HepG2 (cell line): ENCODE results near the gene VPS18. TPM values are rescaled to one million over a fixed set of nuclear protein-coding genes. Genes with fewer than 3 reads are reported as not detected.
A peak's percentile ranks its signal among the peaks of the same experiment; 100 is the strongest.

ENCODE experiments used
- ATM ChIP-seq: fragments of 450-650 bp; IDR thresholded peaks from 2 replicates; pipeline ENCODE4 v1.7.1; 2017; ENCODE audit warnings: mild to moderate bottlenecking, borderline replicate concordance
- ETV6 ChIP-seq: sonication (generic); formaldehyde crosslinking; conservative IDR thresholded peaks from 2 replicates; pipeline ENCODE4 v1.4.0; 2020; ENCODE audit warnings: missing genetic modification reagents
- FOXA1 ChIP-seq, 2 experiments: fragments of 450-650 bp in 1 of 2; sonication (generic) in 1 of 2; formaldehyde crosslinking in 1 of 2; IDR thresholded peaks; 2 replicates each; pipeline versions ENCODE4 v1.4.0 to v1.6.1; 2016 to 2020; ENCODE audit warnings: missing genetic modification reagents in 1 of 2
- GZF1 ChIP-seq: sonication (generic); formaldehyde crosslinking; IDR thresholded peaks from 2 replicates; pipeline ENCODE4 v1.5.1; 2020; ENCODE audit warnings: mild to moderate bottlenecking, missing genetic modification reagents
- HOXA7 ChIP-seq: sonication (generic); formaldehyde crosslinking; IDR thresholded peaks from 2 replicates; pipeline ENCODE4 v1.8.1; 2022; ENCODE audit warnings: mild to moderate bottlenecking, missing genetic modification reagents, moderate library complexity
- HOXA9 ChIP-seq: sonication (generic); formaldehyde crosslinking; IDR thresholded peaks from 2 replicates; pipeline ENCODE4 v1.8.1; 2022; ENCODE audit warnings: missing genetic modification reagents, mild to moderate bottlenecking, moderate library complexity, borderline replicate concordance
- HOXD1 ChIP-seq: sonication (generic); formaldehyde crosslinking; IDR thresholded peaks from 2 replicates; pipeline ENCODE4 v1.5.0; 2020; ENCODE audit warnings: missing genetic modification reagents
- KDM5A ChIP-seq: fragments of 200-600 bp; sonication (generic); IDR thresholded peaks from 2 replicates; pipeline ENCODE4 v1.7.0; 2018; ENCODE audit warnings: antibody characterized with exemption, mild to moderate bottlenecking, low read length, borderline replicate concordance
- MAZ ChIP-seq, 2 experiments: sonication (generic) in 1 of 2; formaldehyde crosslinking in 1 of 2; IDR thresholded peaks; 2 replicates each; pipeline versions ENCODE4 v1.5.0 to v1.6.1; 2012 to 2020; ENCODE audit warnings: low read depth in 2 of 2, mild to moderate bottlenecking in 2 of 2, borderline replicate concordance in 1 of 2, improper control_type of control experiment in 1 of 2, low read length in 1 of 2, missing genetic modification reagents in 1 of 2, moderate library complexity in 1 of 2
- NFRKB ChIP-seq: fragments of 450-650 bp; IDR thresholded peaks from 2 replicates; pipeline ENCODE4 v1.6.1; 2017
- PHF20 ChIP-seq: sonication (generic); formaldehyde crosslinking; IDR thresholded peaks from 2 replicates; pipeline ENCODE4 v1.5.0; 2020; ENCODE audit warnings: mild to moderate bottlenecking, missing genetic modification reagents
- RBM39 ChIP-seq: fragments of 200-400 bp; formaldehyde crosslinking; IDR thresholded peaks from one replicate; pipeline ENCODE4 v1.6.1; 2018; ENCODE audit warnings: antibody characterized with exemption, mild to moderate bottlenecking, low read depth, low read length; ENCODE audit not compliant: poor library complexity, severe bottlenecking
- SMARCE1 ChIP-seq: fragments of 450-650 bp; IDR thresholded peaks from 2 replicates; pipeline ENCODE4 v1.6.1; 2017; ENCODE audit warnings: borderline replicate concordance
- TEAD2 ChIP-seq: sonication (generic); formaldehyde crosslinking; IDR thresholded peaks from 2 replicates; pipeline ENCODE4 v1.9.0; 2021; ENCODE audit warnings: missing genetic modification reagents
- YY1 ChIP-seq: IDR thresholded peaks from 2 replicates; pipeline ENCODE4 v1.6.1; 2011; ENCODE audit warnings: low read length, low read depth, moderate library complexity, mild to moderate bottlenecking; ENCODE audit not compliant: insufficient read depth, insufficient replicate concordance
- ZBTB38 ChIP-seq: sonication (generic); formaldehyde crosslinking; IDR thresholded peaks from 2 replicates; pipeline ENCODE4 v1.5.1; 2020; ENCODE audit warnings: mild to moderate bottlenecking, missing genetic modification reagents
- ZFP1 ChIP-seq: IDR thresholded peaks from 2 replicates; pipeline ENCODE4 v1.6.1; 2016
- ZNF230 ChIP-seq: sonication (generic); formaldehyde crosslinking; IDR thresholded peaks from 2 replicates; pipeline ENCODE4 v1.4.0; 2020; ENCODE audit warnings: mild to moderate bottlenecking, missing genetic modification reagents
- ZNF329 ChIP-seq: sonication (generic); formaldehyde crosslinking; IDR thresholded peaks from 2 replicates; pipeline ENCODE4 v1.9.0; 2021; ENCODE audit warnings: low read depth, mild to moderate bottlenecking, missing genetic modification reagents
- ZNF441 ChIP-seq: sonication (generic); formaldehyde crosslinking; IDR thresholded peaks from 2 replicates; pipeline ENCODE4 v1.7.0; 2021; ENCODE audit warnings: missing genetic modification reagents, borderline replicate concordance
- ZNF615 ChIP-seq: sonication (generic); formaldehyde crosslinking; IDR thresholded peaks from 2 replicates; pipeline ENCODE4 v1.5.0; 2020; ENCODE audit warnings: mild to moderate bottlenecking, missing genetic modification reagents, borderline replicate concordance
- ZNF83 ChIP-seq: sonication (generic); formaldehyde crosslinking; IDR thresholded peaks from 2 replicates; pipeline ENCODE4 v1.4.0; 2020; ENCODE audit warnings: missing genetic modification reagents, mild to moderate bottlenecking, borderline replicate concordance
- ZNF850 ChIP-seq: sonication (generic); formaldehyde crosslinking; conservative IDR thresholded peaks from 2 replicates; pipeline ENCODE4 v1.9.0; 2021; ENCODE audit warnings: mild to moderate bottlenecking, missing genetic modification reagents
- ZNF883 ChIP-seq: sonication (generic); formaldehyde crosslinking; IDR thresholded peaks from 2 replicates; pipeline ENCODE4 v1.5.1; 2020; ENCODE audit warnings: mild to moderate bottlenecking, missing genetic modification reagents; ENCODE audit errors: not compliant biosample characterization
- polyA plus RNA-seq, 8 experiments: library from polyadenylated mRNA; depleted of rRNA in 3 of 8; stranded (reverse) in 7 of 8; unstranded in 1 of 8; fragments of >200 nt; fragmentation: Illumina TruSeq in 4 of 8; extraction: Trizol in 4 of 8; gene quantifications; 2 replicates each; pipeline versions ENCODE4 v1.2.1 to v1.2.3, GENCODE V29; 2011 to 2016; ENCODE audit warnings: low read depth in 4 of 8, missing spikeins in 1 of 8, mixed read lengths in 1 of 8; ENCODE audit not compliant: insufficient read depth in 1 of 8
- total RNA-seq, 5 experiments: library from RNA; depleted of rRNA; stranded (reverse); fragments of >200 nt; fragmentation: Illumina TruSeq; extraction: Trizol; gene quantifications; 2 replicates each; pipeline ENCODE4 v1.2.3, GENCODE V29; 2016; ENCODE audit warnings: low read depth in 1 of 5
- TF ChIP-seq, protein P1 (sequence below): IDR thresholded peaks from 2 replicates; pipeline ENCODE4 v1.6.1; 2018; ENCODE audit warnings: missing genetic modification reagents
- TF ChIP-seq, protein P2 (sequence below): sonication (generic); formaldehyde crosslinking; IDR thresholded peaks from 2 replicates; pipeline ENCODE4 v1.9.0; 2021; ENCODE audit warnings: missing genetic modification reagents, mild to moderate bottlenecking, borderline replicate concordance

Gene VPS18
- total and polyA plus RNA-seq, 2 of the 13 experiments (the other 11 are each of a cell fraction or from before 2014, with no cell fraction given), result 5.8 to 17.0 TPM

DNA sequence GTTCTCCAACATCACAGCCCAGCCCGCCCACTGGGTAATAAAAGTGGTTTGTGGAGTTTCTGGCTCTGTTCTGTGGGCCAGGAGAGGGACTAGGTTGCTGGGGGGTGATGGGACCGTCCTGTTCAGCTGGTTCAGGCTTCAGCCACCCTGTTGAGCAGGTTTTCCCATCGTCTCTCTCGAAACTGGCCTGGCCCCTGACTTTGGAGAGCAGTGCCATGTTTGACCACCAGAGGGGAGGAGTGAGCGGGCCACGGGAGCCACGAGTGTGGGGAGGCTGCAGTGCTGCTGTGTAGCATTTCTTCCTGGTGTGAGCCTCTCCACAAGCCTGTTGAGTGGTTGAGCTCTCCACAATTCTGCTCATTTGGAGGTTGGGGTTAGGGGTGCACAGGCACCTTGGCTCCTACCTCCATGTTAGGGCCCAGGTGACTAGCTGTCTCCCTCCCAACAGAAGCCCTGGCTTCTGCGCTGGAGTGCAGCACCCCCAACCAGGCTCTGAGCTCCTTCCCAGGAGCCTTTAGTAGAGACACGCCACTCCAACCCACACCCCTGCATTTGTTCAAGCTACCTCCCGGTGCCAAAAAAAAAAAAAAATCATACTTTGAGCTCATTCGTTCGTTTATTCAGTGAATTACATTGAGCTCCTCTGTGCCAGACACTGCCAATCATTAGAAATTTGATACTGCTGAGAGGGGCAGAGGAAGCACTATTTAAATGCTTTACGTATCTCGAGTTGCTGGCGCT, 36.5 kb upstream of the VPS18 start (continued):
- TF ChIP-seq ATM (no peak), SMARCE1 (no peak), ZNF329 (no peak), ZNF615 (CRISPR knock-in tag) (no peak), ZNF83 (CRISPR knock-in tag) (no peak), ZNF230 (no peak), MAZ (IDR thresholded peaks at IDR 0.05; ENCODE audit: borderline replicate concordance, low read depth, low read length) (no peak), MAZ (CRISPR knock-in tag; IDR thresholded peaks at IDR 0.05; ENCODE audit: low read depth) (0 out of 2 replicates have a peak, but pooled peaks have one; percentile 28), PHF20 (0 out of 2 replicates have a peak, but pooled peaks have one; percentile 33), GZF1 (CRISPR knock-in tag) (no peak), TEAD2 (CRISPR knock-in tag) (no peak), YY1 (peak; percentile 31), HOXA9 (CRISPR knock-in tag) (no peak), ZNF883 (no peak), FOXA1 (IDR thresholded peaks at IDR 0.05) (no peak), FOXA1 (CRISPR knock-in tag; IDR thresholded peaks at IDR 0.05) (no peak), ZFP1 (CRISPR knock-in tag) (no peak), HOXD1 (no peak), ZNF850 (CRISPR knock-in tag) (no peak), ZBTB38 (CRISPR knock-in tag) (peak; percentile 40; the same call in 1 of the 2 replicates), NFRKB (no peak), ETV6 (CRISPR knock-in tag) (no peak), HOXA7 (CRISPR knock-in tag) (no peak), RBM39 (no peak), ZNF441 (CRISPR knock-in tag) (no peak), KDM5A (no peak)
- TF ChIP-seq, protein P1, sequence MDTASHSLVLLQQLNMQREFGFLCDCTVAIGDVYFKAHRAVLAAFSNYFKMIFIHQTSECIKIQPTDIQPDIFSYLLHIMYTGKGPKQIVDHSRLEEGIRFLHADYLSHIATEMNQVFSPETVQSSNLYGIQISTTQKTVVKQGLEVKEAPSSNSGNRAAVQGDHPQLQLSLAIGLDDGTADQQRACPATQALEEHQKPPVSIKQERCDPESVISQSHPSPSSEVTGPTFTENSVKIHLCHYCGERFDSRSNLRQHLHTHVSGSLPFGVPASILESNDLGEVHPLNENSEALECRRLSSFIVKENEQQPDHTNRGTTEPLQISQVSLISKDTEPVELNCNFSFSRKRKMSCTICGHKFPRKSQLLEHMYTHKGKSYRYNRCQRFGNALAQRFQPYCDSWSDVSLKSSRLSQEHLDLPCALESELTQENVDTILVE (CRISPR knock-in tag), result no peak
- TF ChIP-seq, protein P2, sequence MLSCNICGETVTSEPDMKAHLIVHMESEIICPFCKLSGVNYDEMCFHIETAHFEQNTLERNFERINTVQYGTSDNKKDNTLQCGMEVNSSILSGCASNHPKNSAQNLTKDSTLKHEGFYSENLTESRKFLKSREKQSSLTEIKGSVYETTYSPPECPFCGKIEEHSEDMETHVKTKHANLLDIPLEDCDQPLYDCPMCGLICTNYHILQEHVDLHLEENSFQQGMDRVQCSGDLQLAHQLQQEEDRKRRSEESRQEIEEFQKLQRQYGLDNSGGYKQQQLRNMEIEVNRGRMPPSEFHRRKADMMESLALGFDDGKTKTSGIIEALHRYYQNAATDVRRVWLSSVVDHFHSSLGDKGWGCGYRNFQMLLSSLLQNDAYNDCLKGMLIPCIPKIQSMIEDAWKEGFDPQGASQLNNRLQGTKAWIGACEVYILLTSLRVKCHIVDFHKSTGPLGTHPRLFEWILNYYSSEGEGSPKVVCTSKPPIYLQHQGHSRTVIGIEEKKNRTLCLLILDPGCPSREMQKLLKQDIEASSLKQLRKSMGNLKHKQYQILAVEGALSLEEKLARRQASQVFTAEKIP (CRISPR knock-in tag), result no peak
